Neural cell (in vitro differentiated cells): ENCODE measurements around the gene RTN4R.
"Not testable (repeated sequence)": the region's sequence is repeated elsewhere in the genome, so short reads cannot be mapped to it uniquely, and the experiment has no call there.

Source experiments
- CTCF ChIP-seq: fragments of 450-650 bp; IDR thresholded peaks from 2 replicates; pipeline ENCODE4 v1.5.1; 2014; ENCODE audit warnings: antibody characterized with exemption, mild to moderate bottlenecking, moderate library complexity; ENCODE audit not compliant: poor library complexity, severe bottlenecking
- POLR2AphosphoS5 ChIP-seq: IDR thresholded peaks from 2 replicates; pipeline ENCODE4 v1.6.1; 2012
- RAD21 ChIP-seq: fragments of 450-650 bp; conservative IDR thresholded peaks from 2 replicates; pipeline ENCODE4 v1.6.1; 2014; ENCODE audit warnings: antibody characterized with exemption, mild to moderate bottlenecking, moderate library complexity
- SMC3 ChIP-seq: fragments of 450-650 bp; conservative IDR thresholded peaks from 2 replicates; pipeline ENCODE4 v1.6.1; 2014; ENCODE audit warnings: antibody characterized with exemption, mild to moderate bottlenecking, moderate library complexity; ENCODE audit not compliant: poor library complexity
- TAF1 ChIP-seq: IDR thresholded peaks from 2 replicates; pipeline ENCODE4 v1.6.1; 2012; ENCODE audit warnings: low read depth
- TF ChIP-seq, protein P1 (sequence below): IDR thresholded peaks from 2 replicates; pipeline ENCODE4 v1.6.1; 2012; ENCODE audit warnings: borderline replicate concordance

- TF ChIP-seq CTCF, RAD21, POLR2AphosphoS5, SMC3, TAF1: not testable (repeated sequence)
- TF ChIP-seq, protein P1, sequence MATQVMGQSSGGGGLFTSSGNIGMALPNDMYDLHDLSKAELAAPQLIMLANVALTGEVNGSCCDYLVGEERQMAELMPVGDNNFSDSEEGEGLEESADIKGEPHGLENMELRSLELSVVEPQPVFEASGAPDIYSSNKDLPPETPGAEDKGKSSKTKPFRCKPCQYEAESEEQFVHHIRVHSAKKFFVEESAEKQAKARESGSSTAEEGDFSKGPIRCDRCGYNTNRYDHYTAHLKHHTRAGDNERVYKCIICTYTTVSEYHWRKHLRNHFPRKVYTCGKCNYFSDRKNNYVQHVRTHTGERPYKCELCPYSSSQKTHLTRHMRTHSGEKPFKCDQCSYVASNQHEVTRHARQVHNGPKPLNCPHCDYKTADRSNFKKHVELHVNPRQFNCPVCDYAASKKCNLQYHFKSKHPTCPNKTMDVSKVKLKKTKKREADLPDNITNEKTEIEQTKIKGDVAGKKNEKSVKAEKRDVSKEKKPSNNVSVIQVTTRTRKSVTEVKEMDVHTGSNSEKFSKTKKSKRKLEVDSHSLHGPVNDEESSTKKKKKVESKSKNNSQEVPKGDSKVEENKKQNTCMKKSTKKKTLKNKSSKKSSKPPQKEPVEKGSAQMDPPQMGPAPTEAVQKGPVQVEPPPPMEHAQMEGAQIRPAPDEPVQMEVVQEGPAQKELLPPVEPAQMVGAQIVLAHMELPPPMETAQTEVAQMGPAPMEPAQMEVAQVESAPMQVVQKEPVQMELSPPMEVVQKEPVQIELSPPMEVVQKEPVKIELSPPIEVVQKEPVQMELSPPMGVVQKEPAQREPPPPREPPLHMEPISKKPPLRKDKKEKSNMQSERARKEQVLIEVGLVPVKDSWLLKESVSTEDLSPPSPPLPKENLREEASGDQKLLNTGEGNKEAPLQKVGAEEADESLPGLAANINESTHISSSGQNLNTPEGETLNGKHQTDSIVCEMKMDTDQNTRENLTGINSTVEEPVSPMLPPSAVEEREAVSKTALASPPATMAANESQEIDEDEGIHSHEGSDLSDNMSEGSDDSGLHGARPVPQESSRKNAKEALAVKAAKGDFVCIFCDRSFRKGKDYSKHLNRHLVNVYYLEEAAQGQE = not testable (repeated sequence)
Measured at GRCh38 chr22:20310180-20310579, 42.1 kb upstream of the RTN4R start.
